Measurements from ENCODE around the gene ADRM1. TPM values are rescaled to one million over a fixed set of nuclear protein-coding genes. Genes with fewer than 3 reads are reported as not detected.

The ADRM1 gene
- total RNA-seq, 1 donor from 2014 or later, result 125 TPM

- H3K9ac ChIP-seq (ENCODE audit: low read length), result no peak overlapping the region
- H3K36me3 Mint-ChIP-seq (ENCODE audit: low read depth, unreplicated experiment), result peaks cover 16% of the 10 kb centered on the region
- no peak overlapping the region for H3K4me2 ChIP-seq (ENCODE audit: low read length)
- DNase-seq (ENCODE audit: low read depth) (no peak), FAIRE-seq (no peak)
- no peak overlapping the region for H3K4me3 Mint-ChIP-seq (ENCODE audit: unreplicated experiment)
- no peak for TF ChIP-seq EZH2 (IDR thresholded peaks at IDR 0.05; ENCODE audit: insufficient read depth, low read length)
- no peak for TF ChIP-seq CTCF (IDR thresholded peaks at IDR 0.05; ENCODE audit: insufficient read depth, low read depth, low read length)
- H3K27ac Mint-ChIP-seq (ENCODE audit: unreplicated experiment), result no peak overlapping the region
- no peaks in the 10 kb centered on the region for H3K27me3 ChIP-seq (ENCODE audit: insufficient read depth, low read length)
- no peaks in the 10 kb centered on the region for H3K79me2 ChIP-seq (ENCODE audit: insufficient read depth, low read length)
- H3K4me3 ChIP-seq (ENCODE audit: insufficient read depth, low read depth, low read length), result no peak overlapping the region
- H3K4me1 Mint-ChIP-seq (ENCODE audit: low read depth, unreplicated experiment), result peaks cover 6% of the 10 kb centered on the region
- H3K4me1 ChIP-seq (ENCODE audit: insufficient read depth, low read length), result peaks cover 27% of the 10 kb centered on the region
- H2AFZ ChIP-seq (ENCODE audit: low read depth, low read length), result no peak overlapping the region
- no peaks in the 10 kb centered on the region for H4K20me1 ChIP-seq (ENCODE audit: insufficient read depth, low read length)
- no peaks in the 10 kb centered on the region for H3K9me3 ChIP-seq (ENCODE audit: insufficient read depth, low read depth, low read length)
- peaks cover 10% of the 10 kb centered on the region for H3K9me3 Mint-ChIP-seq (ENCODE audit: unreplicated experiment)
- no peaks in the 10 kb centered on the region for H3K36me3 ChIP-seq (ENCODE audit: insufficient read depth, low read length)
- no peaks in the 10 kb centered on the region for H3K27me3 Mint-ChIP-seq (ENCODE audit: low read depth, unreplicated experiment)
- H3K27ac ChIP-seq (ENCODE audit: low read depth, low read length), result no peak overlapping the region
Observed at GRCh38 chr20:62351469-62352401, 48.9 kb downstream of the ADRM1 start.

GRCh38 chr20:62352402-62353288 is 49.8 kb downstream of the ADRM1 start:
- no peaks in the 10 kb centered on the region for H3K36me3 ChIP-seq (ENCODE audit: insufficient read depth, low read length)
- no peaks in the 10 kb centered on the region for H3K27me3 Mint-ChIP-seq (ENCODE audit: low read depth, unreplicated experiment)
- no peak for TF ChIP-seq EZH2 (IDR thresholded peaks at IDR 0.05; ENCODE audit: insufficient read depth, low read length)
- TF ChIP-seq CTCF (IDR thresholded peaks at IDR 0.05; ENCODE audit: insufficient read depth, low read depth, low read length), result no peak

More at GRCh38 chr20:62352402-62353288, 49.8 kb downstream of the ADRM1 start:
- Histone ChIP-seq H3K4me1 (ENCODE audit: insufficient read depth, low read length) (peaks cover 36% of the 10 kb centered on the region), H3K27me3 (ENCODE audit: insufficient read depth, low read length) (no peaks in the 10 kb centered on the region), H2AFZ (ENCODE audit: low read depth, low read length) (no peak overlapping the region), H3K9ac (ENCODE audit: low read length) (no peak overlapping the region), H3K4me3 (ENCODE audit: insufficient read depth, low read depth, low read length) (no peak overlapping the region), H3K9me3 (ENCODE audit: insufficient read depth, low read depth, low read length) (no peaks in the 10 kb centered on the region), H3K79me2 (ENCODE audit: insufficient read depth, low read length) (no peaks in the 10 kb centered on the region), H4K20me1 (ENCODE audit: insufficient read depth, low read length) (no peaks in the 10 kb centered on the region), H3K4me2 (ENCODE audit: low read length) (no peak overlapping the region), H3K27ac (ENCODE audit: low read depth, low read length) (no peak overlapping the region)
- H3K9me3 Mint-ChIP-seq (ENCODE audit: unreplicated experiment), result peaks cover 10% of the 10 kb centered on the region
- FAIRE-seq (no peak), DNase-seq (ENCODE audit: low read depth) (no peak)
- H3K4me1 Mint-ChIP-seq (ENCODE audit: low read depth, unreplicated experiment), result peaks cover 6% of the 10 kb centered on the region
- H3K27ac Mint-ChIP-seq (ENCODE audit: unreplicated experiment), result no peak overlapping the region
- peaks cover 14% of the 10 kb centered on the region for H3K36me3 Mint-ChIP-seq (ENCODE audit: low read depth, unreplicated experiment)
- H3K4me3 Mint-ChIP-seq (ENCODE audit: unreplicated experiment), result no peak overlapping the region

Data from astrocyte (in vitro differentiated cells and primary cell).